K562 (cell line): Measurements from ENCODE around the gene ABHD8.

Experiments used
- ARID1B ChIP-seq: fragments of 450-650 bp; IDR thresholded peaks from 2 replicates; pipeline ENCODE4 v1.6.1; 2016; ENCODE audit warnings: antibody characterized with exemption, mild to moderate bottlenecking, inconsistent platforms
- EP300 ChIP-seq: IDR thresholded peaks from 2 replicates; pipeline ENCODE4 v1.6.1; 2012; ENCODE audit warnings: low read length, improper control_type of control experiment
- FOXM1 ChIP-seq, 2 experiments: fragments of 450-650 bp in 1 of 2; sonication (generic) in 1 of 2; formaldehyde crosslinking in 1 of 2; IDR thresholded peaks; 2 replicates each; pipeline versions ENCODE4 v1.6.1 to v1.9.0; 2017 to 2022; ENCODE audit warnings: low read depth in 2 of 2, mild to moderate bottlenecking in 2 of 2, missing genetic modification reagents in 1 of 2, moderate library complexity in 1 of 2
- KLF10 ChIP-seq: fragments of 250-450 bp; sonication (Bioruptor Pico); IDR thresholded peaks from 2 replicates; pipeline ENCODE4 v1.6.1; 2021; ENCODE audit warnings: matching md5 sums
- MYC ChIP-seq, 2 experiments: fragments of 250-450 bp in 1 of 2; sonication (Bioruptor Pico) in 1 of 2; IDR thresholded peaks; 2 replicates each; pipeline versions ENCODE4 v1.5.1 to v1.6.1; 2012 to 2021; ENCODE audit warnings: low read depth in 2 of 2, borderline replicate concordance in 1 of 2, improper control_type of control experiment in 1 of 2, low read length in 1 of 2, mild to moderate bottlenecking in 1 of 2, moderate library complexity in 1 of 2
- RAD21 ChIP-seq, 2 experiments: fragments of 250-450 bp in 1 of 2; fragments of 450-650 bp in 1 of 2; sonication (Bioruptor Pico) in 1 of 2; formaldehyde crosslinking in 1 of 2; IDR thresholded peaks in 1 of 2; conservative IDR thresholded peaks in 1 of 2; 2 replicates each; pipeline versions ENCODE4 v1.4.0 to v1.8.0; 2020 to 2022; ENCODE audit warnings: mild to moderate bottlenecking in 2 of 2, moderate library complexity in 1 of 2

DNA sequence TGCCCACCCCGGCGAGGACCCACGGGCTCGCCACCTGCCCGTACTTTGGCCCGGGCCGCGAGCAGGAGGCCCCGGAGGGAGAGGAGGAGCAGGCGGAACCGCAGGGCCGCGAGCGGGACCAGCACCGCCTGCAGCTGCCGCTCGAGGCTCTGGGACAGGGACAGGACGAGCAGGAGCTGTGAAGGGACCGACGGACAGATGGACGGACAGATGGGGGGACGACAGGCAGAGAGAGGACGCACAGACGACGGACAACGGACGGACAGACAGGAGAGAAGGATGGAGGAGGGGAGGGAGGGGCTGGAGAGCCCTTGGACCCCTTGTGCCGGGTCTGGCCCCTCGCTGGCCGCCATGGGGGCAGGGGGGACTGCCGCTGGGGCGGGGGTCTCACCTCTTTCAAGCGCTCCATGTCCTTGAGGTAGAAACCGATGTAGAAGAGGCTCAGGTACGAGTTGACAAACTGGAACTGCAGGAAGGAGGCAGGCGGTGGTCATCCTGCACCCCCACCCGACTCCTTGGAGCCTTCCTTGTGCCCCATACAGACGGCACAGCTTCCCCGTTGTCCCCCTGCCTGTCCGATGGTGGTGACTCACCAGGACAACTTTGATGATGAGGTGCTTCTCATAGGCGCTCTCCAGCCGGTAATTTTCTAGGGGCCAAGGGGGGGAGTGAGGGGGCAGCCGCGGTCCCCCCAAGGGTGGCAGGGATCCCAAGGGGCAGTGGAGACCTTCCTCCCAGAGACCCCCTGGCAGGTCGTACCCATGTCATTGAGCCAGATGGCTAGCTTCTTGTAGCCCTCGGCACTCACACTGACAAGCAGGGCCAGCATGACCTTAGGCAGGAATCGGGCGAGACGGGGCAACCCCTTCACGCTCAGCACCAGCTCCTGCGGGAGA, 26.4 kb upstream of the ABHD8 start:
- TF ChIP-seq FOXM1 (IDR thresholded peaks at IDR 0.05; ENCODE audit: low read depth) (no peak), FOXM1 (CRISPR knock-in tag; IDR thresholded peaks at IDR 0.05; ENCODE audit: low read depth) (no peak), RAD21 (CRISPR knock-in tag; conservative IDR thresholded peaks at IDR 0.05 in 1 of 2, IDR thresholded peaks at IDR 0.05 in 1 of 2) (no peak), EP300 (no peak), KLF10 (CRISPR knock-in tag) (no peak), ARID1B (no peak), MYC (IDR thresholded peaks at IDR 0.05; ENCODE audit: low read depth, low read length) (no peak), MYC (CRISPR knock-in tag; IDR thresholded peaks at IDR 0.05; ENCODE audit: borderline replicate concordance, low read depth) (no peak)
